ENCODE results near the gene MBNL1.

DNA sequence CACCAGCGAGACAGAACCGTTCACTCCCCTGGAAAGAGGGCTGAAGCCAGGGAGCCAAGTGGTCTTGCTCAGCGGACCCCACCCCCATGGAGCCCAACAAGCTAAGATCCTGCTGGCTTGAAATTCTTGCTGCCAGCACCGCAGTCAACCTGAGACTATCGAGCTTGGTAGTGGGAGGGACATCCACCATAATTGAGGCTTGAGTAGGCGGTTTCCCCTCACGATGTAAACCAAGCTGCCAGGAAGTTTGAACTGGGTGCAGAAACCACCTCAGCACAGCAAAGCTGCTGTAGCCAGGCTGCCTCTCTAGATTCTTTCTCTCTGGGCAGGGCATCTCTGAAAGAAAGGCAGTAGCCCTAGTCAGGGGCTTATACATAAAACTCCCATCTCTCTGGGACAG is 151.0 kb downstream of the MBNL1 start:
- no peak for TF ChIP-seq CTCF (optimal IDR thresholded peaks at IDR 0.05 in 1 of 3, IDR thresholded peaks at IDR 0.05 in 1 of 3, conservative IDR thresholded peaks at IDR 0.05 in 1 of 3; ENCODE audit: extremely low read depth in 1 of 3, insufficient read depth in 2 of 3, low read length in 3 of 3)
- TF ChIP-seq EZH2 (IDR thresholded peaks at IDR 0.05; ENCODE audit: low read length), result no peak
